AG09319 (cell line): ENCODE data around the gene HECTD4.

ENCODE experiments used
- DNase-seq: peaks from one replicate; pipeline ENCODE4 v3.0.0-alpha.2; 2010; ENCODE audit warnings: low read depth; ENCODE audit errors: extremely low read depth
- CTCF ChIP-seq: IDR thresholded peaks from 2 replicates; pipeline ENCODE4 v1.5.1; 2011; ENCODE audit warnings: low read depth, mild to moderate bottlenecking, inconsistent platforms, low read length, moderate library complexity

HECTD4 gene

GRCh38 chr12:112172556-112173324 is 209.5 kb downstream of the HECTD4 start:
- no peak for DNase-seq
- no peak for TF ChIP-seq CTCF

GRCh38 chr12:112170971-112171596 is 211.1 kb downstream of the HECTD4 start:
- no peak for DNase-seq
- no peak for TF ChIP-seq CTCF

GRCh38 chr12:112170376-112170775 is 211.9 kb downstream of the HECTD4 start:
- peak; percentile 58 for TF ChIP-seq CTCF
- no peak for DNase-seq

GRCh38 chr12:112169966-112170365 is 212.3 kb downstream of the HECTD4 start:
- TF ChIP-seq CTCF: no peak

GRCh38 chr12:112169161-112169872 is 212.9 kb downstream of the HECTD4 start:
- no peak for TF ChIP-seq CTCF

More at GRCh38 chr12:112169966-112170365, 212.3 kb downstream of the HECTD4 start:
- DNase-seq: no peak

GRCh38 chr12:112168561-112168971 is 213.7 kb downstream of the HECTD4 start:
- DNase-seq: no peak
- no peak for TF ChIP-seq CTCF

More at GRCh38 chr12:112169161-112169872, 212.9 kb downstream of the HECTD4 start:
- no peak for DNase-seq
